ENCODE measurements around the gene BNIP2.
"Not testable (repeated sequence)": the region's sequence is repeated elsewhere in the genome, so short reads cannot be mapped to it uniquely, and the experiment has no call there.

BNIP2 gene

DNA sequence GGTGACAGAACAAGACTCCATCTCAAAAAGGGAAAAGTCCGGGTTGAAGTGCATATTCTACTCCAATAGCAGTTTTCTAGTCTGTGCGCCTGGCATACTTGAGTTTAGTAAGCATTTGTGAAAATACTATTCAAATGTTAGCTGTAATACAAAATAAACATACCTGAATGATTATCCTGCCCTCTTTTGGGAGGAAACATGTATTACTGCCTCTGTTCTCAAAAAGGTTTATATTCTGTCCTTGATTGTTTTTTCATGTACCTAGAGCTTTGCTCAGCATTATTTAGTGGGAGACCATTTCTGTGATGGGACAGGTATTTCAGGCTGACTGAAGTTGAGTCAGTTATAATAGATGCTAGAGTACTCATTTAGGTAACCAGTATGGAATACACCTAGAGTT is 51.6 kb downstream of the BNIP2 start:
- H3K9ac ChIP-seq (ENCODE audit: low read length in 2 of 2); H3K27me3 ChIP-seq (ENCODE audit: control insufficient read depth in 1 of 2, insufficient read depth in 2 of 2, low read length in 2 of 2); H3K27ac ChIP-seq (ENCODE audit: low read length); H3K9me3 ChIP-seq (ENCODE audit: control insufficient read depth in 2 of 2, low read length in 2 of 2); H3K4me3 ChIP-seq (ENCODE audit: low read length in 2 of 2); H3K4me1 ChIP-seq (ENCODE audit: control insufficient read depth, insufficient read depth, low read length): not testable (repeated sequence)
- H3K36me3 ChIP-seq (ENCODE audit: control insufficient read depth in 2 of 2, insufficient read depth in 2 of 2, low read length in 2 of 2), result peaks cover 4 to 14% of the 10 kb centered on the region in 2 donors

DNA sequence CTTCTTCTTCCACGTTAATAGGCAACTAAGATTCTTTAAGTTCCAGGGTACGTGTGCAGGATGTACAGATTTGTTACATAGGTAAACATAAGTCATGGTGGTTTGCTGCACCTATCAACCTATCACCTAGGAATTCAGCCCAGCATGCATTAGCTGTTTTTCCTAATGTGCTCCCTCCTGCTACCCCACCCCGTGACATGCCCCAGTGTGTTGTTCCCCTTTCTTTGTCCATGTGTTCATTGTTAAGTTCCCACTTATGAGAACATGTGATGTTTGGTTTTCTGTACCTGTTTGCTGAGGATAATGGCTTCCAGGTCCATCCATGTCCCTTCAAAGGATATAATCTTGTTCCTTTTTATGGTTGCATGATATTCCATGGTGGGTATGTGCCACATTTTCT is 52.9 kb downstream of the BNIP2 start:
- no peaks in the 10 kb centered on the region for H3K27me3 ChIP-seq (ENCODE audit: control insufficient read depth in 1 of 2, insufficient read depth in 2 of 2, low read length in 2 of 2)
- H3K9ac ChIP-seq (ENCODE audit: low read length in 2 of 2), result no peak overlapping the region
- H3K36me3 ChIP-seq (ENCODE audit: control insufficient read depth in 2 of 2, insufficient read depth in 2 of 2, low read length in 2 of 2), result peaks cover 4 to 14% of the 10 kb centered on the region in 2 donors
- H3K9me3 ChIP-seq (ENCODE audit: control insufficient read depth in 2 of 2, low read length in 2 of 2), result no peaks in the 10 kb centered on the region
- no peaks in the 10 kb centered on the region for H3K4me1 ChIP-seq (ENCODE audit: control insufficient read depth, insufficient read depth, low read length)
- H3K27ac ChIP-seq (ENCODE audit: low read length), result no peak overlapping the region
- H3K4me3 ChIP-seq (ENCODE audit: low read length in 2 of 2), result no peak overlapping the region

DNA sequence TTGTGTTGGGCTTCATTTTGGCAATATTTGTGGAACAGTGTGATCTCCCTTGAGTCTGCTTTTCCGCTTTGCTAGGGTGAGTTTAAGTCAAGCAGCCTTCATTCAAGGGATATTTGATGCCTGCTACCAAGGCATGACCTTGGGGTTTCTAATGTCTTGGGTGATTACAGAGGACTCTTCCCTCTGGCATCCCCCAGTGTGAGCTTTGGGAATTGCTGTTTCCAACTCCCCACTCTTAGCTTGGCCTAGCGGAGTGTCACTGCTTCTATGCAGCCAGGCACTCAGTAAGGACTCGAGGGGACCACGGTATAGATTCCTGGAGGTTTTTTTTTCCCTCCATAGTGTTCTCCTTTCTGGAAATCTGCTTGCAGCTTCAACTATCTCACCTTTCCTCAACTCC is 56.4 kb downstream of the BNIP2 start:
- Histone ChIP-seq H3K27ac (ENCODE audit: low read length) (no peak overlapping the region), H3K27me3 (ENCODE audit: control insufficient read depth in 1 of 2, insufficient read depth in 2 of 2, low read length in 2 of 2) (no peaks in the 10 kb centered on the region), H3K9ac (ENCODE audit: low read length in 2 of 2) (no peak overlapping the region), H3K4me3 (ENCODE audit: low read length in 2 of 2) (no peak overlapping the region), H3K4me1 (ENCODE audit: control insufficient read depth, insufficient read depth, low read length) (no peaks in the 10 kb centered on the region), H3K36me3 (ENCODE audit: control insufficient read depth in 2 of 2, insufficient read depth in 2 of 2, low read length in 2 of 2) (peaks cover 0 to 4% of the 10 kb centered on the region in 2 donors), H3K9me3 (ENCODE audit: control insufficient read depth in 2 of 2, low read length in 2 of 2) (no peaks in the 10 kb centered on the region)

DNA sequence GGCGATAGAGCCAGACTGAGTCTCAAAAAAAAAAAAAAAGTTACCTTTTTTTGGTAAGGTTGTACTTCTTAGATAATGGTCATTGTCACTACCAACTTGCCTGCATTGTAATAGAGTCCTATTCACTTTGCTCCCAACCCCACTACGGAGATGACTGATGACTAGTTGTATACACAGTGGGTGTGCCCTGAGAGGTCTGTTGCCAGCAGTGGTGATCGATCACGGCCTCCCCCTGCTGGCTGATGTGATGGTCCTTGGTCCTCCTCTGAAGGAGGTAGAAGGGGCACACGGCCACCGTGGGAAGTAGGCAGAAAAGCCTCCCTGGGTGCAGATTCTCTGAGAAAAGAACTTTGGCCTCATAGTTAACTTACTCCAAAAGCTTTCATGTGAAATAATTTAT is 66.8 kb downstream of the BNIP2 start:
- Histone ChIP-seq H3K27me3 (ENCODE audit: control insufficient read depth in 1 of 2, insufficient read depth in 2 of 2, low read length in 2 of 2) (peaks cover 0 to 4% of the 10 kb centered on the region in 2 donors), H3K27ac (ENCODE audit: low read length) (no peak overlapping the region), H3K4me1 (ENCODE audit: control insufficient read depth, insufficient read depth, low read length) (no peaks in the 10 kb centered on the region), H3K9ac (ENCODE audit: low read length in 2 of 2) (no peak overlapping the region), H3K36me3 (ENCODE audit: control insufficient read depth in 2 of 2, insufficient read depth in 2 of 2, low read length in 2 of 2) (no peaks in the 10 kb centered on the region), H3K9me3 (ENCODE audit: control insufficient read depth in 2 of 2, low read length in 2 of 2) (no peaks in the 10 kb centered on the region), H3K4me3 (ENCODE audit: low read length in 2 of 2) (no peak overlapping the region)

- H3K27me3 ChIP-seq (ENCODE audit: control insufficient read depth in 1 of 2, insufficient read depth in 2 of 2, low read length in 2 of 2), result peaks cover 2 to 4% of the 10 kb centered on the region in 2 donors
- no peak overlapping the region for H3K4me3 ChIP-seq (ENCODE audit: low read length in 2 of 2)
- no peaks in the 10 kb centered on the region for H3K4me1 ChIP-seq (ENCODE audit: control insufficient read depth, insufficient read depth, low read length)
- H3K36me3 ChIP-seq (ENCODE audit: control insufficient read depth in 2 of 2, insufficient read depth in 2 of 2, low read length in 2 of 2), result no peaks in the 10 kb centered on the region
- H3K9ac ChIP-seq (ENCODE audit: low read length in 2 of 2), result no peak overlapping the region
- H3K27ac ChIP-seq (ENCODE audit: low read length), result no peak overlapping the region
- H3K9me3 ChIP-seq (ENCODE audit: control insufficient read depth in 2 of 2, low read length in 2 of 2), result no peaks in the 10 kb centered on the region
Measured at GRCh38 chr15:59618406-59618805, 70.7 kb downstream of the BNIP2 start.

DNA sequence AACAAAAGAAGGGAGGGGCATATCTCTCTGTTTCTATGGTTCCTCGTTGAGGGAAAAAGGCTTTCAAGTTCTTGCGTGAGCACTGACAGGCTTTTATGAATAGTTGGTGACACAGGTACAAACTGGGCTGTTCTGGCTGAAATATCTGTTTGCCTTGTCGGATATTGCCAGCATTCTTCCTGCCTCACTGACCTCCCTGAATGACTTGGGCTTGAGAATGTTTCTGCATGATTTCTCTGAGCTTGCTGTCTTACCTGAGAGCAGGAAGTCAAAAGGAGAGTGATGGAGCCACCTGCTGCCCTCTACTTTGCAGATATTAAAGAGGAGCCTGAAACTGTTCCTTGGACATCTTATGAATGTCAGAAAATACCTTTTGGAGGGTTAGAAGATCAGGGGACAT is 72.7 kb downstream of the BNIP2 start:
- H3K4me3 ChIP-seq (ENCODE audit: low read length in 2 of 2), result no peak overlapping the region
- no peaks in the 10 kb centered on the region for H3K9me3 ChIP-seq (ENCODE audit: control insufficient read depth in 2 of 2, low read length in 2 of 2)
- no peaks in the 10 kb centered on the region for H3K36me3 ChIP-seq (ENCODE audit: control insufficient read depth in 2 of 2, insufficient read depth in 2 of 2, low read length in 2 of 2)
- no peak overlapping the region for H3K9ac ChIP-seq (ENCODE audit: low read length in 2 of 2)
- H3K27me3 ChIP-seq (ENCODE audit: control insufficient read depth in 1 of 2, insufficient read depth in 2 of 2, low read length in 2 of 2), result peaks cover 2 to 4% of the 10 kb centered on the region in 2 donors
- H3K4me1 ChIP-seq (ENCODE audit: control insufficient read depth, insufficient read depth, low read length), result no peaks in the 10 kb centered on the region
- no peak overlapping the region for H3K27ac ChIP-seq (ENCODE audit: low read length)

GRCh38 chr15:59615661-59616060 is 73.5 kb downstream of the BNIP2 start:
- H3K4me1 ChIP-seq (ENCODE audit: control insufficient read depth, insufficient read depth, low read length), result no peaks in the 10 kb centered on the region
- H3K27ac ChIP-seq (ENCODE audit: low read length), result no peak overlapping the region
- peaks cover 2 to 4% of the 10 kb centered on the region in 2 donors for H3K27me3 ChIP-seq (ENCODE audit: control insufficient read depth in 1 of 2, insufficient read depth in 2 of 2, low read length in 2 of 2)
- H3K9ac ChIP-seq (ENCODE audit: low read length in 2 of 2), result no peak overlapping the region
- H3K36me3 ChIP-seq (ENCODE audit: control insufficient read depth in 2 of 2, insufficient read depth in 2 of 2, low read length in 2 of 2), result no peaks in the 10 kb centered on the region
- H3K4me3 ChIP-seq (ENCODE audit: low read length in 2 of 2), result no peak overlapping the region
- H3K9me3 ChIP-seq (ENCODE audit: control insufficient read depth in 2 of 2, low read length in 2 of 2), result no peaks in the 10 kb centered on the region

- H3K4me3 ChIP-seq (ENCODE audit: low read length in 2 of 2), result no peak overlapping the region
Measured at GRCh38 chr15:59614153-59614552, 75.0 kb downstream of the BNIP2 start.

GRCh38 chr15:59611276-59612260 is 77.6 kb downstream of the BNIP2 start, which contains the start of gene GCNT3:
GCNT3 (plus strand) TSS chr15:59611783; CDS start chr15:59618239, 6,456 bp downstream.
- no peak within 1 kb of the TSS for H3K27ac ChIP-seq (ENCODE audit: low read length)
- H3K9me3 ChIP-seq (ENCODE audit: control insufficient read depth in 2 of 2, low read length in 2 of 2), result no peaks in the 10 kb centered on the region
- peaks cover 0 to 4% of the 10 kb centered on the region in 2 donors for H3K27me3 ChIP-seq (ENCODE audit: control insufficient read depth in 1 of 2, insufficient read depth in 2 of 2, low read length in 2 of 2)
- H3K4me3 ChIP-seq (ENCODE audit: low read length in 2 of 2), result no peak within 1 kb of the TSS
- H3K36me3 ChIP-seq (ENCODE audit: control insufficient read depth in 2 of 2, insufficient read depth in 2 of 2, low read length in 2 of 2), result no peaks in the 10 kb centered on the region
- H3K4me1 ChIP-seq (ENCODE audit: control insufficient read depth, insufficient read depth, low read length), result no peaks in the 10 kb centered on the region
- H3K9ac ChIP-seq (ENCODE audit: low read length in 2 of 2), result no peak within 1 kb of the TSS

More at GRCh38 chr15:59614153-59614552, 75.0 kb downstream of the BNIP2 start:
- peaks cover 2% of the 10 kb centered on the region in 2 donors for H3K27me3 ChIP-seq (ENCODE audit: control insufficient read depth in 1 of 2, insufficient read depth in 2 of 2, low read length in 2 of 2)
- H3K9me3 ChIP-seq (ENCODE audit: control insufficient read depth in 2 of 2, low read length in 2 of 2), result no peaks in the 10 kb centered on the region
- H3K4me1 ChIP-seq (ENCODE audit: control insufficient read depth, insufficient read depth, low read length), result no peaks in the 10 kb centered on the region
- no peak overlapping the region for H3K9ac ChIP-seq (ENCODE audit: low read length in 2 of 2)
- H3K36me3 ChIP-seq (ENCODE audit: control insufficient read depth in 2 of 2, insufficient read depth in 2 of 2, low read length in 2 of 2), result no peaks in the 10 kb centered on the region
- H3K27ac ChIP-seq (ENCODE audit: low read length), result no peak overlapping the region

GRCh38 chr15:59609730-59610712 is 79.1 kb downstream of the BNIP2 start:
- Histone ChIP-seq H3K27ac (ENCODE audit: low read length) (no peak overlapping the region), H3K4me1 (ENCODE audit: control insufficient read depth, insufficient read depth, low read length) (no peaks in the 10 kb centered on the region), H3K9me3 (ENCODE audit: control insufficient read depth in 2 of 2, low read length in 2 of 2) (no peaks in the 10 kb centered on the region), H3K36me3 (ENCODE audit: control insufficient read depth in 2 of 2, insufficient read depth in 2 of 2, low read length in 2 of 2) (no peaks in the 10 kb centered on the region), H3K27me3 (ENCODE audit: control insufficient read depth in 1 of 2, insufficient read depth in 2 of 2, low read length in 2 of 2) (peaks cover 0 to 3% of the 10 kb centered on the region in 2 donors), H3K9ac (ENCODE audit: low read length in 2 of 2) (no peak overlapping the region), H3K4me3 (ENCODE audit: low read length in 2 of 2) (no peak overlapping the region)
